ENCODE results near the gene TENT4B. TPM values are rescaled to one million over a fixed set of nuclear protein-coding genes. Genes with fewer than 3 reads are reported as not detected.

Gene TENT4B
- total RNA-seq, 2 donors from 2014 or later: 15.0 to 15.9 TPM

DNA sequence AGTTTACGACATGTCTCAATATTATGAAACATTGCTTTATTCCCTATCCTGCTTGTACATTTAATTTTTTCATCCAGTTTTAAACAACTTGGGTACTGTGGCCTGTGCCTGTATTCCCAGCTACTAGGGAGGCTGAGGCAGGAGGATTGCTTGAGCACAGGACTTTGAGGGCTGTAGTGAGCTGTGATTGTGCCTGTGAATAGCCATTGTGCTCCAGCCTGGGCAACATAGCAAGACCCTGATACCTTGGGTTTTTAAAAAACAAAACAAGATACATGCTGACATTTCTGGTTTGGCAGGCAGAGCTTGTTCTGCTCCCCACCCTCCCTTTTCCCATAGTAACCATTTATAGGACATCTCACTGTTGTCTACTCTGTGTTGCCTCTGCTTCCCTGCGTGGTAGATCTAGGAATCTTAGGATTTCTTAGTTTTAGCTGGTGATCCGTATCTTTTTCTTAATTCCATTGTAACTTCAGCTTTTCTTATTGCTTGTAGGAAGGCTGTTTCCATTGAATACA, 35.6 kb downstream of the TENT4B start:
- H3K4me1 ChIP-seq (ENCODE audit: control insufficient read depth in 1 of 2, low read depth in 2 of 2): peaks cover 43 to 63% of the 10 kb centered on the region in 2 donors
- TF ChIP-seq CTCF (IDR thresholded peaks at IDR 0.05): no peak
- no peak for ATAC-seq (ENCODE audit: insufficient number of reproducible peaks, low FRiP score, low read depth)
- H3K4me3 ChIP-seq: no peak overlapping the region
- H3K27me3 ChIP-seq (replicated peaks; ENCODE audit: insufficient read depth): no peaks in the 10 kb centered on the region
- peak overlapping the region in 1 of 2 donors; percentile 8 for H3K27ac ChIP-seq
- H3K9me3 ChIP-seq: no peaks in the 10 kb centered on the region
- DNase-seq (ENCODE audit: low spot score): no peak
- no peaks in the 10 kb centered on the region for H3K36me3 ChIP-seq

DNA sequence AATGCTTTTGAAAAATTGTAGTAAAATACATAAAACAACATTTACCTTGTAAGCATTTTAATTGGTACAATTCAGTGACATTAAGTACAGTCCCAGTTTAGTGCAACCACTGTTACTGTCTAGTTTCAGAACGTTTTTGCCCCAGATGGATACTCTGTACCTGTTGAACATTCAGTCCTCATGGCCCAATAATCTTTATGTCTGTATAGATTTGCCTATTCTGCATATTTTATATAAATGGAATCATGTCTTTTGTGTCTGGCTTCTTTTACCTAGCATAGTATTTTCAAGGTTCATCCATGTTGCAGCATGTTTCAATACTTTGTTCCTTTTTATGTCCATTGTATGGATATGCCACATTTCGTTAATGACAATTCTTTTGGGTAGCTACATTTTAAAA, 37.2 kb downstream of the TENT4B start:
- DNase-seq (ENCODE audit: low spot score) (no peak), ATAC-seq (ENCODE audit: insufficient number of reproducible peaks, low FRiP score, low read depth) (no peak)
- Histone ChIP-seq H3K4me1 (ENCODE audit: control insufficient read depth in 1 of 2, low read depth in 2 of 2) (peaks cover 33 to 51% of the 10 kb centered on the region in 2 donors), H3K4me3 (no peak overlapping the region), H3K27ac (no peak overlapping the region), H3K36me3 (no peaks in the 10 kb centered on the region), H3K9me3 (no peaks in the 10 kb centered on the region), H3K27me3 (replicated peaks; ENCODE audit: insufficient read depth) (no peaks in the 10 kb centered on the region)
- no peak for TF ChIP-seq CTCF (IDR thresholded peaks at IDR 0.05)

DNA sequence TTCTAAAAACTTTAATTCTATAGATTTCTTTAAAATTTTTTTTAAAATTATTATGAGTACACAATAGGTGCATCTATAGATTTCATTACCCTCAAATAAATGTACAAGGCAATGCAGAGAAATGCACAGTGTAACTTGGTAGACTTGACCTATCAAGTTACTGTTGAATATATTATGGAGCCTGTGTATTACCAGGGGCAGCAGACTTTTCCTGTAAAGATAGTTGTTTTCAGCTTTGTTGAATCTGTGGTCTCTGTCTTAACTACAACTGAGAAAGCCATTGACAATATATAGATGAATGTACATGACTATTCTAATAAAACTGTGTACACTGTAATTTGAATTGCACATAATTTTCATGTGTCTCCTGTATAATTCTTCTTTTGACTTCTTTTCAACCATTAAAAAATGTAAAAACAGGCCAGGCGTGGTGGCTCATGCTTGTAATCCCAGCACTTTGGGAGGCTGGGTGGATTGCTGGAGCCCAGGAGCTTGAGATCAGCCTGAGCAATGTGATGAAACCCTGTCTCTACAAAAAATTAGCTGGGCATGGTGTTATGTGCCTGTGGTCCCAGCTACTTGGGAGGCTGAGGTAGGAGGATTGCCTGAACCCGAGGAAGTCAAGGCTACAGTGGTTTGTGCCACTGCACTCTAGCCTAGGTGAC, 39.4 kb downstream of the TENT4B start:
- Histone ChIP-seq H3K4me1 (ENCODE audit: control insufficient read depth in 1 of 2, low read depth in 2 of 2) (peaks cover 30 to 60% of the 10 kb centered on the region in 2 donors), H3K9me3 (no peaks in the 10 kb centered on the region), H3K36me3 (no peaks in the 10 kb centered on the region), H3K4me3 (no peak overlapping the region), H3K27me3 (replicated peaks; ENCODE audit: insufficient read depth) (no peaks in the 10 kb centered on the region), H3K27ac (no peak overlapping the region)
- DNase-seq (ENCODE audit: low spot score): no peak
- no peak for ATAC-seq (ENCODE audit: insufficient number of reproducible peaks, low FRiP score, low read depth)
- TF ChIP-seq CTCF (IDR thresholded peaks at IDR 0.05): no peak

DNA sequence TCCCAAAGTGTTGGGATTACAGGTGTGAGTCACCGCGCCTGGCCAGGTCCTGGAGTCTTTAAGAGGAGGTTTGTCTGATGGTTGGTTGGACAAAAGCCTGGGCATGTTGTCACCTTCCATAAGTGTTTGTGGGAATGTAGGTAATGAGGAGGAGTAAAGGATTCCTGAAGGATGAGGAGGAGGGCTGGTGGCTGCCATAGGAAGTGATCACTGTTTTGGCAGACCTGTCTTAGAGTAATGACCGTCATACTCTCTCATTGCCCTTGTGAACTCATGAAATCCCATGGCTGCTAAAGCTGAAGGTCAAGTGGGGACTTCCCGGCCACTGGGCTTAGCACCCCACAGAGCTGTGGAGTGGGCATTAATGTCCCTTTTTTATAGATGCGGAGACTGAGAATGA, 40.5 kb downstream of the TENT4B start:
- no peak for DNase-seq (ENCODE audit: low spot score)
- Histone ChIP-seq H3K4me3 (no peak overlapping the region), H3K36me3 (no peaks in the 10 kb centered on the region), H3K27ac (no peak overlapping the region), H3K4me1 (ENCODE audit: control insufficient read depth in 1 of 2, low read depth in 2 of 2) (peaks cover 27 to 49% of the 10 kb centered on the region in 2 donors), H3K9me3 (no peaks in the 10 kb centered on the region), H3K27me3 (replicated peaks; ENCODE audit: insufficient read depth) (no peaks in the 10 kb centered on the region)
- TF ChIP-seq CTCF (IDR thresholded peaks at IDR 0.05): no peak
- ATAC-seq (ENCODE audit: insufficient number of reproducible peaks, low FRiP score, low read depth): no peak

- DNase-seq (ENCODE audit: low spot score) (no peak), ATAC-seq (ENCODE audit: insufficient number of reproducible peaks, low FRiP score, low read depth) (no peak)
- Histone ChIP-seq H3K4me3 (no peak overlapping the region), H3K27me3 (replicated peaks; ENCODE audit: insufficient read depth) (no peaks in the 10 kb centered on the region), H3K36me3 (no peaks in the 10 kb centered on the region), H3K27ac (no peak overlapping the region), H3K4me1 (ENCODE audit: control insufficient read depth in 1 of 2, low read depth in 2 of 2) (peaks cover 17 to 32% of the 10 kb centered on the region in 2 donors), H3K9me3 (no peaks in the 10 kb centered on the region)
- no peak for TF ChIP-seq CTCF (IDR thresholded peaks at IDR 0.05)
Observed at GRCh38 chr16:50195276-50195675, 42.2 kb downstream of the TENT4B start.
